Neural progenitor cell (in vitro differentiated cells): Measurements from ENCODE around the gene NT5DC1.

ENCODE experiments used
- CTCF ChIP-seq: fragments of 200-600 bp; sonication (generic); IDR thresholded peaks from 2 replicates; pipeline ENCODE4 v1.5.1; 2017; ENCODE audit warnings: antibody characterized with exemption, mild to moderate bottlenecking
- EZH2 ChIP-seq: fragments of 200-600 bp; sonication (generic); IDR thresholded peaks from 2 replicates; pipeline ENCODE4 v1.6.1; 2017; ENCODE audit warnings: antibody characterized with exemption, mild to moderate bottlenecking, moderate library complexity
- EZH2phosphoT487 ChIP-seq: fragments of 200-600 bp; sonication (generic); IDR thresholded peaks from 2 replicates; pipeline ENCODE4 v1.6.1; 2017; ENCODE audit warnings: antibody characterized with exemption

- TF ChIP-seq CTCF (no peak), EZH2 (no peak), EZH2phosphoT487 (no peak)
Measured at GRCh38 chr6:116166369-116166768, 65.7 kb downstream of the NT5DC1 start.
